ENCODE results near the gene PIGN.

Gene PIGN

GRCh38 chr18:62027914-62028520 lies 158.8 kb downstream of the PIGN start:
- H3K4me2 ChIP-seq (ENCODE audit: low read length) = no peak overlapping the region

GRCh38 chr18:62026586-62026985 lies 160.3 kb downstream of the PIGN start:
- Histone ChIP-seq H4K20me1 (ENCODE audit: insufficient read depth, low read length) (no peaks in the 10 kb centered on the region), H3K4me2 (ENCODE audit: low read length) (no peak overlapping the region), H2AFZ (ENCODE audit: low read depth, low read length) (no peak overlapping the region), H3K9me3 (ENCODE audit: insufficient read depth, low read length) (no peaks in the 10 kb centered on the region), H3K4me3 (ENCODE audit: low read length) (no peak overlapping the region), H3K27ac (ENCODE audit: low read length) (no peak overlapping the region), H3K79me2 (ENCODE audit: low read length) (no peaks in the 10 kb centered on the region), H3K27me3 (ENCODE audit: low read depth, low read length) (peaks cover 79% of the 10 kb centered on the region), H3K4me1 (ENCODE audit: low read length) (no peaks in the 10 kb centered on the region), H3K9ac (ENCODE audit: low read length) (no peak overlapping the region), H3K36me3 (replicated peaks; ENCODE audit: low read depth, low read length) (no peaks in the 10 kb centered on the region)
- no peak for TF ChIP-seq EZH2phosphoT487 (IDR thresholded peaks at IDR 0.05; ENCODE audit: low read depth)
- TF ChIP-seq CTCF (IDR thresholded peaks at IDR 0.05; ENCODE audit: low read depth, low read length) = no peak

More at GRCh38 chr18:62027914-62028520, 158.8 kb downstream of the PIGN start:
- H3K36me3 ChIP-seq (replicated peaks; ENCODE audit: low read depth, low read length) = no peaks in the 10 kb centered on the region
- no peak for TF ChIP-seq CTCF (IDR thresholded peaks at IDR 0.05; ENCODE audit: low read depth, low read length)
- TF ChIP-seq EZH2phosphoT487 (IDR thresholded peaks at IDR 0.05; ENCODE audit: low read depth) = no peak
- no peak overlapping the region for H2AFZ ChIP-seq (ENCODE audit: low read depth, low read length)
- peaks cover 80% of the 10 kb centered on the region for H3K27me3 ChIP-seq (ENCODE audit: low read depth, low read length)
- no peaks in the 10 kb centered on the region for H3K79me2 ChIP-seq (ENCODE audit: low read length)
- no peaks in the 10 kb centered on the region for H3K9me3 ChIP-seq (ENCODE audit: insufficient read depth, low read length)
- H3K27ac ChIP-seq (ENCODE audit: low read length) = no peak overlapping the region
- no peak overlapping the region for H3K9ac ChIP-seq (ENCODE audit: low read length)
- no peak overlapping the region for H3K4me3 ChIP-seq (ENCODE audit: low read length)
- no peaks in the 10 kb centered on the region for H3K4me1 ChIP-seq (ENCODE audit: low read length)
- H4K20me1 ChIP-seq (ENCODE audit: insufficient read depth, low read length) = no peaks in the 10 kb centered on the region

GRCh38 chr18:62024983-62025382 lies 161.9 kb downstream of the PIGN start:
- H3K4me3 ChIP-seq (ENCODE audit: low read length) = no peak overlapping the region

GRCh38 chr18:62023536-62023935 lies 163.3 kb downstream of the PIGN start:
- Histone ChIP-seq H3K36me3 (replicated peaks; ENCODE audit: low read depth, low read length) (no peaks in the 10 kb centered on the region), H2AFZ (ENCODE audit: low read depth, low read length) (no peak overlapping the region), H3K27ac (ENCODE audit: low read length) (no peak overlapping the region), H3K4me3 (ENCODE audit: low read length) (no peak overlapping the region), H3K79me2 (ENCODE audit: low read length) (no peaks in the 10 kb centered on the region), H3K4me2 (ENCODE audit: low read length) (no peak overlapping the region), H3K27me3 (ENCODE audit: low read depth, low read length) (peaks cover 78% of the 10 kb centered on the region), H3K4me1 (ENCODE audit: low read length) (no peaks in the 10 kb centered on the region), H3K9me3 (ENCODE audit: insufficient read depth, low read length) (no peaks in the 10 kb centered on the region), H3K9ac (ENCODE audit: low read length) (no peak overlapping the region), H4K20me1 (ENCODE audit: insufficient read depth, low read length) (no peaks in the 10 kb centered on the region)
- TF ChIP-seq EZH2phosphoT487 (IDR thresholded peaks at IDR 0.05; ENCODE audit: low read depth) (no peak), CTCF (IDR thresholded peaks at IDR 0.05; ENCODE audit: low read depth, low read length) (no peak)

More at GRCh38 chr18:62024983-62025382, 161.9 kb downstream of the PIGN start:
- Histone ChIP-seq H3K27me3 (ENCODE audit: low read depth, low read length) (peaks cover 81% of the 10 kb centered on the region), H2AFZ (ENCODE audit: low read depth, low read length) (no peak overlapping the region), H3K4me2 (ENCODE audit: low read length) (no peak overlapping the region), H3K9ac (ENCODE audit: low read length) (no peak overlapping the region), H3K79me2 (ENCODE audit: low read length) (no peaks in the 10 kb centered on the region), H3K36me3 (replicated peaks; ENCODE audit: low read depth, low read length) (no peaks in the 10 kb centered on the region), H3K4me1 (ENCODE audit: low read length) (no peaks in the 10 kb centered on the region), H3K27ac (ENCODE audit: low read length) (no peak overlapping the region), H4K20me1 (ENCODE audit: insufficient read depth, low read length) (no peaks in the 10 kb centered on the region), H3K9me3 (ENCODE audit: insufficient read depth, low read length) (no peaks in the 10 kb centered on the region)
- TF ChIP-seq CTCF (IDR thresholded peaks at IDR 0.05; ENCODE audit: low read depth, low read length) (no peak), EZH2phosphoT487 (IDR thresholded peaks at IDR 0.05; ENCODE audit: low read depth) (no peak)
